Adrenal gland (tissue), 19 donors: Measurements from ENCODE around the gene SERPINA1. TPM values are rescaled to one million over a fixed set of nuclear protein-coding genes. Genes with fewer than 3 reads are reported as not detected.

ENCODE experiments used
- DNase-seq, 7 donors: peaks; one replicate each; pipeline ENCODE4 v3.0.0-alpha.2; 2019 to 2020
- H3K27ac ChIP-seq, 5 donors: fragments of 200-600 bp; sonication (generic) in 4 of 5; 1 replicate in 3 of 5; 2 replicates in 2 of 5; pipeline versions ENCODE4 v1.5.1 to v1.8.0; 2016 to 2020; ENCODE audit warnings: mild to moderate bottlenecking in 1 of 5
- H3K27me3 ChIP-seq: fragments of 200-600 bp; 2 replicates; pipeline ENCODE4 v1.8.0; 2021
- H3K36me3 ChIP-seq, 2 donors: fragments of 200-600 bp; replicated peaks in 1 of 2; 1 replicate in 1 of 2; 2 replicates in 1 of 2; pipeline versions ENCODE4 v1.5.1 to v1.8.0; 2018 to 2022
- H3K4me1 ChIP-seq, 2 donors: fragments of 200-600 bp; replicated peaks in 1 of 2; 1 replicate in 1 of 2; 2 replicates in 1 of 2; pipeline versions ENCODE4 v1.5.1 to v1.8.0; 2018 to 2021
- H3K4me3 ChIP-seq, 4 donors: fragments of 200-600 bp; sonication (generic) in 3 of 4; one replicate each; pipeline ENCODE4 v1.5.1; 2016 to 2018
- H3K9me3 ChIP-seq, 3 donors: fragments of 200-600 bp; sonication (generic) in 1 of 3; replicated peaks in 1 of 3; 1 replicate in 2 of 3; 2 replicates in 1 of 3; pipeline versions ENCODE4 v1.5.1 to v1.8.0; 2016 to 2021
- CTCF ChIP-seq, 6 experiments: fragments of 450-650 bp in 4 of 6; fragments of 200-600 bp in 2 of 6; sonication (generic) in 1 of 6; IDR thresholded peaks; 1 replicate in 5 of 6; 2 replicates in 1 of 6; pipeline versions ENCODE4 v1.5.1 to v1.8.0; 2016 to 2021; ENCODE audit warnings: antibody characterized with exemption in 6 of 6, mild to moderate bottlenecking in 2 of 6, moderate library complexity in 1 of 6
- POLR2A ChIP-seq, 2 donors: fragments of 450-650 bp; IDR thresholded peaks; one replicate each; pipeline ENCODE4 v1.6.1; 2017; ENCODE audit warnings: antibody characterized with exemption in 2 of 2, mild to moderate bottlenecking in 2 of 2, moderate library complexity in 1 of 2
- WGBS, 4 donors: extraction: QIAGEN DNeasy Blood & Tissue Kit in 2 of 4; methylation state at CpG; one replicate each; pipeline versions ENCODE4 v1.1.5 to v1.1.7; 2013 to 2017; 5-methylcytosine and 5-hydroxymethylcytosine counted together
- intact Hi-C, 2 donors: fragments of 100-400 bp; cut with DNase I; formaldehyde crosslinking; loops; one replicate each; pipeline versions ENCODE4 v1.14.1 to v1.15.0; 2022 to 2023
- long read RNA-seq, 10 donors: library from polyadenylated mRNA in 3 of 10; unstranded in 2 of 10; stranded (forward) in 1 of 10; transcript quantifications; one replicate each; pipeline ENCODE4 v2.0.0 and lab custom pipeline, GENCODE V29; 2021 to 2026
- polyA plus RNA-seq, 3 donors: library from polyadenylated mRNA; stranded (reverse); fragments of 200-250 nt in 2 of 3; fragments of 350-450 nt in 1 of 3; fragmentation: Illumina TruSeq in 1 of 3; extraction: RNeasy Lipid Tissue Mini Kit (QIAGEN cat#74804) in 1 of 3; gene quantifications; one replicate each; pipeline ENCODE4 v1.2.3, GENCODE V29; 2013 to 2014
- total RNA-seq, 9 donors: library from RNA; depleted of rRNA in 4 of 9; stranded (reverse); fragments of >200 nt in 4 of 9; fragments of 120-200 nt in 1 of 9; fragmentation: NEBNext Ultra II Directional in 1 of 9; extraction: Animal tissue kit (Norgen Biotek cat#: 25700) in 1 of 9; gene quantifications; one replicate each; pipeline versions ENCODE4 v1.1.0 to v1.2.4, GENCODE V29; 2013 to 2023
- donor health status: healthy with polysubstance abuse.
- donor health status: Bipolar disorder and iron deficiency.
- donor health status: DM: yes; HTN: yes; CAD: no.
- donor health status: DM: no; HTN: no; CAD: no.
- donor health status: DM: no; HTN: no; CAD: no.
- donor health status: DM: yes; HTN: yes; CAD: no.

SERPINA1 gene
- total RNA-seq (10 to 100 TPM in 6 of 9 donors, 1 to 10 TPM in 3; 1.6 to 60.1 (median 16.7) TPM), polyA plus RNA-seq (10 to 100 TPM in 2 of 3 donors, 1 to 10 TPM in 1; 4.1 to 40.9 (median 11.2) TPM)
- long read RNA-seq, donor 1, transcript SERPINA1-202 (5 exons, 1,622 nt): major isoform, 11 of 1,110 reads
- long read RNA-seq, donor 1, partial matches to known transcripts: 1,099 of 1,110 reads
- long read RNA-seq, donor 1, other reads (novel, unspliced or antisense): 0 of 1,110 reads
- long read RNA-seq, donor 2, partial matches to known transcripts: 0 of 1 reads
- long read RNA-seq, donor 2, other reads (novel, unspliced or antisense): 0 of 1 reads
- long read RNA-seq, donor 3, transcript SERPINA1-202 (5 exons, 1,622 nt): major isoform, 7 of 8 reads
- long read RNA-seq, donor 3, partial matches to known transcripts: 0 of 8 reads
- long read RNA-seq, donor 3, other reads (novel, unspliced or antisense): 0 of 8 reads
- long read RNA-seq, donor 4, partial matches to known transcripts: 0 of 4 reads
- long read RNA-seq, donor 4, other reads (novel, unspliced or antisense): 0 of 4 reads
- long read RNA-seq, donor 5, partial matches to known transcripts: 1 of 7 reads
- long read RNA-seq, donor 5, other reads (novel, unspliced or antisense): 1 of 7 reads
- long read RNA-seq, donor 6, partial matches to known transcripts: 1 of 5 reads
- long read RNA-seq, donor 6, other reads (novel, unspliced or antisense): 0 of 5 reads
- long read RNA-seq, donor 7, partial matches to known transcripts: 85 of 85 reads
- long read RNA-seq, donor 7, other reads (novel, unspliced or antisense): 0 of 85 reads
- long read RNA-seq, donor 8, transcript SERPINA1-202 (5 exons, 1,622 nt): major isoform, 303 of 2,630 reads
- long read RNA-seq, donor 8, transcript SERPINA1-204 (4 exons, 1,450 nt): minor isoform, 6 of 2,630 reads
- long read RNA-seq, donor 8, partial matches to known transcripts: 2,314 of 2,630 reads
- long read RNA-seq, donor 8, other reads (novel, unspliced or antisense): 7 of 2,630 reads
- long read RNA-seq, donor 9: 0 reads
- long read RNA-seq, donor 10, transcript SERPINA1-202 (5 exons, 1,622 nt): major isoform, 89 of 821 reads
- long read RNA-seq, donor 10, partial matches to known transcripts: 731 of 821 reads
- long read RNA-seq, donor 10, other reads (novel, unspliced or antisense): 0 of 821 reads

GRCh38 chr14:94388384-94389103 is at the start of gene SERPINA1:
Gene SERPINA1 (minus strand): TSS chr14:94388602. CDS start chr14:94383237, 5,365 bp downstream.
- intact Hi-C loops: no loop called here
- WGBS, 4 donors: 76 to 85% (median 81%) methylated on average over 6 to 18 of the region's 18 CpGs
- Histone ChIP-seq H3K27me3 (peaks cover 6% of the 10 kb centered on the region), H3K9me3 (no peaks in the 10 kb centered on the region), H3K27ac (no peak within 1 kb of the TSS), H3K4me3 (no peak within 1 kb of the TSS), H3K36me3 (no peaks in the 10 kb centered on the region), H3K4me1 (no peaks in the 10 kb centered on the region)
- no peak for TF ChIP-seq POLR2A (IDR thresholded peaks at IDR 0.05)
- no peak for TF ChIP-seq CTCF (IDR thresholded peaks at IDR 0.05)
- DNase-seq: peak in 2 of 7 donors; percentile 5 to 25

GRCh38 chr14:94428610-94429009 is 40.2 kb upstream of the SERPINA1 start:
- Histone ChIP-seq H3K27me3 (no peaks in the 10 kb centered on the region), H3K4me3 (no peak overlapping the region), H3K9me3 (no peaks in the 10 kb centered on the region), H3K27ac (no peak overlapping the region), H3K36me3 (no peaks in the 10 kb centered on the region), H3K4me1 (no peaks in the 10 kb centered on the region)
- WGBS, 4 donors: 67 to 78% (median 76%) methylated on average over 2 of the region's 2 CpGs
- TF ChIP-seq POLR2A (IDR thresholded peaks at IDR 0.05): no peak
- TF ChIP-seq CTCF (IDR thresholded peaks at IDR 0.05): no peak
- DNase-seq: no peak
- intact Hi-C loops: loop anchor here in 1 of 2 donors (10.0 kb wide), 1 partner anchor 56 kb away; no protein-coding TSS in a partner anchor

- DNase-seq: no peak
- no peak overlapping the region for H3K27ac ChIP-seq
- 71 to 76% (median 73%) methylated on average over 9 of the region's 9 CpGs for WGBS, 4 donors
- intact Hi-C loops: loop anchor here in 1 of 2 donors (10.0 kb wide), 1 partner anchor 58 kb away; no protein-coding TSS in a partner anchor
- no peaks in the 10 kb centered on the region for H3K4me1 ChIP-seq
- no peak overlapping the region for H3K4me3 ChIP-seq
- H3K36me3 ChIP-seq: no peaks in the 10 kb centered on the region
- H3K27me3 ChIP-seq: peaks cover 4% of the 10 kb centered on the region
- no peaks in the 10 kb centered on the region for H3K9me3 ChIP-seq
- TF ChIP-seq POLR2A (IDR thresholded peaks at IDR 0.05): no peak
Observed at GRCh38 chr14:94427016-94427613, 38.7 kb upstream of the SERPINA1 start.

- H3K4me3 ChIP-seq: no peak overlapping the region
- H3K4me1 ChIP-seq: no peaks in the 10 kb centered on the region
- 65 to 79% (median 73%) methylated on average over 4 of the region's 4 CpGs for WGBS, 4 donors
- no peak overlapping the region for H3K27ac ChIP-seq
- TF ChIP-seq POLR2A (IDR thresholded peaks at IDR 0.05) (no peak), CTCF (IDR thresholded peaks at IDR 0.05) (no peak)
- H3K27me3 ChIP-seq: peaks cover 4% of the 10 kb centered on the region
- no peaks in the 10 kb centered on the region for H3K9me3 ChIP-seq
- intact Hi-C loops: loop anchor here in 1 of 2 donors (10.0 kb wide), 1 partner anchor 58 kb away; no protein-coding TSS in a partner anchor
- no peaks in the 10 kb centered on the region for H3K36me3 ChIP-seq
- DNase-seq: no peak
Observed at GRCh38 chr14:94426526-94426925, 38.1 kb upstream of the SERPINA1 start.
